NCI-H2171 treated with DMSO at 0.1 percent for 48 hours (cell line): ENCODE results near the gene FCRLA.
A peak's percentile ranks its signal among the peaks of the same experiment; 100 is the strongest.

Experiments
- DNase-seq: peaks from one replicate; lab custom pipeline; 2025; lab: John Stamatoyannopoulos, UW

FCRLA gene

DNA sequence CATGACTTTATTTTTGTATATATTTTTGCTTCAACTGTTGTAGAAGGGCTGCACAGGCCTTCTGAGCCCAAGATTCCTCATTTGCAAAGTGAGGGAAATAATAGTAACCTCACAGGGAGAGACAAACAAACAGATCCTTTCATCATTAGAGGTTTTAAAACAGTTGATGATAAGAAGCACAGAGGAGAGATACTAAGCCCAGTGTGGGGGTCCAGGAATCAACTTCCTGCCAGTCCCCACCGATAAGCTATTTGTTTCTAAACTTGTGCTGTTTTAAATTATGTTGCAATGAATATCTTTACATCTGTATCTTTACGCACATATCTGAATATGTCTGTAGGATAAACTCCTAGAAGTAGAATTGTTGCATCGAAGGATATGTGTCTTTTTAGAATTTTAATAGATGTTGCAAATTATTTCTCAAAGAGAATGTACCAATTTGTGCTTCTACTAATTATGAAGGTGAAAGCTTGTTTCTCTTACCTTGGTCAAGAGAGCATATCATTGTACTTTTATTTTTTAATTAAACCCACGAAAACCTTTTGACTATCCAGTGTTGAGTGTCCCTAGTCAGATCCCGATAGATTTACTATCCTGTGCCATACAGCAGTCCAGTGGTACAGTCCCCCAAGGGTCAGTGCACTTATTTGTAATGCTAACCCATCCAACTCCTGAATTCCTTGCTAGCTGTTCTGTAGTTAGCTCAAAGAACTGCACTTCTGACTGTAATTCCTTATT is 25.1 kb downstream of the FCRLA start:
- DNase-seq: no peak

GRCh38 chr1:161733526-161733925 is 26.5 kb downstream of the FCRLA start:
- no peak for DNase-seq

DNA sequence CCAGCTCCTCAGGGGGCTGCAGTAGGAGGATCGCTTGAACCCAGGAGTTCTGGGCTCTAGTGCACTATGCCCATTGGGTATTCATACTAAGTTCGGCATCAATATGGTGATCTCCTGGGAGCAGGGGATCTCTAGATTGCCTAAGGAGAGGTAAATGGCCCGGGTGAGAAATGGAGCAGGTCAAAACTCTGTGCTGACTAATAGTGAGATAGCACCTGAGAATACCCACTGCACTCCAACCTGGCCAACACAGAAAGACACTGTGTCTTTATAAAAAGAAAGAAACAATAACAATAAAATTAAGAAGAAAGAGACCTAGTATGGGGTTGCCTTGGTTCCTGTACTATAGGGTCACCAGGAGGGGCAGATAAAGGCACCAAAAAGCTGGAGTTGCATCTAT is 28.8 kb downstream of the FCRLA start:
- DNase-seq: no peak

GRCh38 chr1:161736335-161736969 is 29.4 kb downstream of the FCRLA start:
- DNase-seq: no peak

GRCh38 chr1:161737625-161738024 is 30.6 kb downstream of the FCRLA start:
- DNase-seq: no peak

GRCh38 chr1:161738627-161739287 is 31.7 kb downstream of the FCRLA start:
- DNase-seq: peak; percentile 10

- DNase-seq: no peak
Observed at GRCh38 chr1:161739865-161740566, 33.0 kb downstream of the FCRLA start.

DNA sequence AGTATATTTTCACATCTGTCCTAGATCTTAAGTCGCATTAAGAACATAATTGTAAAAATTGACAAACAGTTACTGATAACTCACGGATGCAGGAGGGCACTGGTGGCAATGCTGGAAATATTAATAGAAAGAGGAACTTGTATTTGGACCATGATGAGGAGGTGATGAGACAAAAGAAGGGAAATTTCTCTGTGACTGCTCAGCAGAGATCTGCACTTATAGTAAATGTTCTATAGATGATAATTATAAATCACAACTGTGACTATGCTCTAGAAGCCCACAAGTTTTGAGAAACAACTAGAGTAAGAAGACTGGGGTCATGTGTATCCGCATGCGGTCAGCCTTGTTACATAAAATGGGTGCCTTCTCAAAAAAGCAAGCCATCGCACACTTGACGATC is 33.9 kb downstream of the FCRLA start:
- no peak for DNase-seq

DNA sequence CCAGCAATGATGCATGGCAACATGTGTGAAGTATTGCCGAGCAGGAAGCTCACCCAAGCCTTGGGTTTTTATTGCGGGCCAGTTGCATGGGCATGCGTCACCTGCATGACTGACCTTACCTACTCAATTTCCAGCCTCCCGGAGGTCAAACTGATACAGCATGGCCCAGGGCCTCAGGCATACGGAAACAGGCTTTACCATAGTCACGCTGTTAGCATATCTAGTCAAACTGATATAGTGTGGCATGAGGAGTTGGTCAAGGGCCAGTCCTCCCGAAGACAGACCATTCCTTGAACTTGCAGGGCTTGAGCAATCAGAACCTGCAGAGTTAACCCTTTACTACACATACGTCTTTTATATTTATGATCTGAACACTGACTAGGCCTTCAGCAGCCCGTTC is 36.2 kb downstream of the FCRLA start:
- DNase-seq: no peak

DNA sequence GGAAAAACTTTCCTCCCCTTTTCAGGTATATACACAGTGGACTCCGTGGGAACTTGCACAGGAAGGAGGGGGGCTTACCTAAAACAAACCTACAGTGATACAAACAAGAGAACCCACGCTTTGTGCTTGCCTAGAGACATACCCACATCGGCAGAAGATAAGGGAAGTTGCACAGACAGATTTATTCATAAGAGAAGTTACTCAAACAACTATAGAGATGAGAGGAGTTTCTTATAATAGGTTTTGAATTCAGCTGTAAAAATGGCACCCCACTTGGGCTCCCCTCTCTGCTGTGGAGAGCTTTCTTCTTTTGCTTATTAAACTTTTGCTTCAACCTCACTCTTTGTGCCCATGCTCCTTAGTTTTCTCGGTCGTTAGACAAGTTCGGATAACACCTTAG is 40.8 kb downstream of the FCRLA start:
- no peak for DNase-seq

DNA sequence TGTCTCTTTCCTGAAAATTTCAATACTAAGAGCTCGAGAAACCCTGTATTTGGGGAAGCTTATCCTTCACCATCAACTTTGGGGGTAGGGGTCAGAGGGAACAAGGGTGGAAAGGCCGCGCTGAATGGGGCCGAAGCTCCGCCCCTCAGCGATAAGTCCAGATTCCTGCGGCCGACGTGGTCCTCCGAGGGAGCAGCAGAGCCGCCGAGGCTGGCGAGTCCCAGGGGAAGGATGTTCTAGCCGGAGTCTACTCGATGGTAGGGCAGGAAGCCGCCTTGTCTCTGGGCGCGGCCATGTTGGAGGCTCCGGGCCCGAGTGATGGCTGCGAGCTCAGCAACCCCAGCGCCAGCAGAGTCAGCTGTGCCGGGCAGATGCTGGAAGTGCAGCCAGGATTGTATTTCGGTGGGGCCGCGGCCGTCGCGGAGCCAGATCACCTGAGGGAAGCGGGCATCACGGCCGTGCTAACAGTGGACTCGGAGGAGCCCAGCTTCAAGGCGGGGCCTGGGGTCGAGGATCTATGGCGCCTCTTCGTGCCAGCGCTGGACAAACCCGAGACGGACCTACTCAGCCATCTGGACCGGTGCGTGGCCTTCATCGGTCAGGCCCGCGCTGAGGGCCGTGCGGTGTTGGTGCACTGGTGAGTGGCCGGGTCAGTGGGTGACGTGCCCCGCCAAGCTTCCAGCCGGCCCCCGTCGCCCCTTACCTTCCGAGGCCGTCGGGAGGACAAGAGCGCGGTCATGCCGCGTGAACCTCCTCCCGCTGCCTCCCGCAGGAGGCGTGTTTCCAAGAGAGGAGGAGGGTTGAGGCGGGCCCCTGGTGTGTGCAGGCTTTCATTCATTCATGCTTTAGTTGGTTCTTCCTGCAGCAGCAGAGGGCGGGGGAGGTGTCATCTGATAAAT is 42.7 kb downstream of the FCRLA start, which contains the start of gene DUSP12:
TSS of gene DUSP12 (plus strand) at position 278 of the 899 bp plus-strand sequence. CDS start at position 294, 16 bp downstream.
- DNase-seq: peak; percentile 96

GRCh38 chr1:161763522-161764098 is 56.6 kb downstream of the FCRLA start:
- DNase-seq: peak; percentile 6
